ENCODE data around the gene SLPI.

DNA sequence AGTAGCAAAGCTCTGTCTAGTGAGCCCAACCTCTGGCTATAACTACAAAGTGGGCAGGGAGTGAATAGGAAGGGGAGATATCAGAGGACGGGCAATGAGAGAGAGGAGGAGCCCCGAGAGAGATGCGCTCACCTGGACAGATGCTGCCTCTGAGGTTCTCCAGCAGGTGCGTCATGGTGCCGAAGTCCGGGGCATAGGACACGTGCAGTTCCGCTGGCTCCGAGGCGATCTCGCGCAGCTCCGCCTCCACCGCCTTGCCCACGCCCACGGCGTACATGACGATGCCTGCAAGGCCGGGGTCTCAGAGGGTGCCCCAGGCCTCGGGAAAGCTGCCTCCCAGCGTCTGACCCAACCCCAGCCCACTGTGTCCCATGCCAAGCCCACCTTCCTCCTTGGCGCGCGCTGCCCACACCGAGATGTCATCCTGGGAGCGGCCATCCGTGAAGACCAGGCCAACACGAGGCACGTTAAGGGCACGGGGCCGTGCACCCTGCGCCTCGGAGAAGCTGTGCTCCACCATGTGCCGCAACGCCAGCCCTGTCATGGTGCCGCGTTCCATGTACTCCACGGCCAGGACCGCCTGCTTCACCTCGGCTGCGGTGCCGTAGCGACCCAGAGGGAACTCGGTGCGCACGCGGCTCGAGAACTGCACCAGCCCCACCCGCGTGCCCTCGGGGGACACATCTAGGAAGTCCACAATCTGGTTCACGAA is 43.6 kb upstream of the SLPI start:
- TF ChIP-seq ELF4 (IDR thresholded peaks at IDR 0.05) (no peak), FOXM1 (IDR thresholded peaks at IDR 0.05; ENCODE audit: borderline replicate concordance) (no peak), SUZ12 (IDR thresholded peaks at IDR 0.05) (no peak)
